ENCODE results near the gene EGFR.

The EGFR gene

DNA sequence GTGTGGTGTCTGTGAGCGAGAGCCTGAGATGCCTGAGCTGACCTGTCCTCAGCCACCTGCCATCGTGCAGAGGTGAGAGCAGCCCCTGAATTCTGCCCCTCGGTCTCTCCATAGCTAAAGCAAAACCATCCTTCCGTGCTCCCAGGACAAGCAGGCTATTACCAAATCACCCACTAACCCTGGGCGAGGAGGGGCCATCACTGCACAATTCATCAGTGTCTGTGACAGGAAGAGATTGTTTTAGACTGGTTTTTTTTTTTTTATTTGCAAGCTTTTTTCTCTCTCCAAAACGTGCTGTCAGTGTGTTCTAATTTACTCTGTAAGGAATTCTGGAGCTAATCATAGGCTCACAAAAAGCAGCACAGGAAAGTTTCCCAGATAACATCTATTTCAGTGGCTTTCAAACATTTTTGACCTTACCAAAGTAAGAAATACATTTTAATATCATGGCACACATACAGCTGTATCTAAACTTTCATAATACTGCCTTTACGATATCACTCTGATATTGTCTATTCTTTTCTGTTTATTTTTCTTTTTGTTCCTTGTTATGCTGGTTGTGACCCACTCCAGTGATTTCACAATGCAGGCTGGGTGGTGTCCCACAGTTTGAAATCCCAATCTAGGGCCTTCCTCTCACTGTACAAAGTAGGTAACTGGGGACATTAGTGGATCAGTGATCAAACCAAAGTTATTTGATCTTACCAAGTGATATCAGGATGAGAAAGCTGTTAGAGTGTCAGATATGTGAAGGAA, 62.8 kb downstream of the EGFR start:
- DNase-seq (ENCODE audit: low read depth), result no peak

DNA sequence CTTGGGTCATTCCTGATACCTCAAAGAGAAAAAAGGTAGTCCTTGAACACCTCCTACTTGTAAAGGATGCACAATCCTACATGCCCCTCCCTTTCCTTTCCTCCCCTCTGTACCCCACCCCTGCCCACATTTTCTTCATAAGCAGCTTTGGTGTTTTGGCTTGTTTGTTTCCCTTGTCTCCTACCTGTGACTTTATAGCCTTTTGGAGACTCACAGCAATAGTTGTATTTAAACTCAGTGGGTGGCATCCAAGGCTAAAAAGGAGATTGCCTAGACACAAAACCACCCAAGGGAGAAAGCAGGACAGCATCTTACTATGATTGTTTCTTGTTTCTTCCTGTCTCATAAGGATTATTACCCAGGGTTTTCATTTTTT, 63.4 kb downstream of the EGFR start:
- no peak for DNase-seq (ENCODE audit: low read depth)

DNA sequence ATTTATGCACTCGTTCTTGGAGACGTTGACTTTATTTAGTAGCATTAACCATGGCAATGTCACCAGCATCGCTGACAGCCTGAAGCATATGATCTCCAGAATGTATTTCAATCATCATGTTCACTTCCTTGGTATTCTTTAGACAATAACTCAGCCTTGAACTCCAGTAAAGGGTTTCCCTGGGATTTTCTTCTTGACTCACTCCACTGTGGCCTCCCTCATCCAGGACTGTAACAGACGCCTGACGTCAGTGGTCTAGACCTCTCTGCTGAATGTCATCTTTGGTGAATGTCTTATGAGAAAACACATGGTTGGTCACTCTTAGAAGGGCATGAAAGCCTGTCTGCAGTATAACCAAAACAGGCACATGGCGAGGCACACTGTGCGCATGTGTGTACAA, 64.4 kb downstream of the EGFR start:
- DNase-seq (ENCODE audit: low read depth), result no peak

DNA sequence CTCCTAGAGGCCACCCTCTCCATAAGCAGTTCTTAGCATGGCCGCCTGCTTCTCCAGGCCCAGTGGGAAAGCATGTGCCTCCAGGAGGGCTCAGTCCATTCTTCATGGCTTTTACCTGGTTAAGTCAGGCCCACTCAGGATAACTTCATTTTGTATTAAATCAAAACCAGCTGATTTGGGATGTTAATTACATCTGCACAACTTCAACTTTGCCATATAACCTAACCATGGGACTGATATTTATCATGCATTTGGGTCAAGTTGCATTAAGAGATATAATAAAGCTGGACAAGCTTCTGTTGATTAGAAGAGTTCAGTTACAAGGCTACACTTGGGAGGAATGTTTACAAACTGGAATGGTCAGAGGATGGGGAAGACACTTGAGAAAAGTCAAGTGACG, 65.5 kb downstream of the EGFR start:
- DNase-seq (ENCODE audit: low read depth), result no peak

DNA sequence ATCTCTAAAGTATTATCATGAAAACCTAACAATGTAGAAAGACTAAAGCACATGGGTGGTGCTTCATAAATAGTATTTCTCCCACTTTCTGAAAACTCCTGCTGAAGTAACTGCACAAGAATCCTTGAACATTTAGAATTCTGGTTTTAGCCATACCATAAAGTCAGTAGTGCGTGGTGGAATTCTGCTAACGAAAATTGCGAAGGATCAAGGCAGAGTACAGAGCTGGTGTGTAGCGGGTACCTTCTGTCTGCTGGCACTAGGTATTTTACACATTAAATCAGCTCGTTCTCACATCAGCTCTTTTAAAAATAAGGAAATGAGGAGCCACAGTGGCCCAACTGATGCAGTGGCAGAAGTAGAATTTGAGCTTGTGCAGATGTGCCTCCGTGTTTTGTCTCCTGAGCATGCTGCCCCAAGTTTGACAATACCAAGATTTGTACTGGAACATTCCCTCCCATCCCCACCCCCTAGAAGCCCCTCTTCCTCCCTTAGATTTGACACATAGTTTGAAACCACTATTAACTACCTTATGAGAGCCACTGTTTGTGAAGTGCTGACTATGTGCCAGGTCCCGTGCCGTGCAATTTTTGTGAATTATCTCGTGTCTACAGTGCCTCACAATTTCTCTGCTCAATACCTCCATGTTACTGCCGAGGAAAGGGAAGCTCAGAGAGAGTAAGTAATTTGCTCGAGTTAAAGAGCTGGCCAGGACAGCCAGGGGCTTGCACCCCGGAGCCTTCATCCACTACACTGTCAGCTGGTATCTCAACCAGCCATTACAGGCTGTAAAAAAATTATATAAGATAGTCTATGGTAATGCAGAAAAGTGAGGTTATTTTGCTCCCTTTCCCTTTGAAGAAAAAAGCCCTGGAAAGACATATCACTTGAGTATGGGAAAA, 66.9 kb downstream of the EGFR start:
- DNase-seq (ENCODE audit: low read depth), result no peak

DNA sequence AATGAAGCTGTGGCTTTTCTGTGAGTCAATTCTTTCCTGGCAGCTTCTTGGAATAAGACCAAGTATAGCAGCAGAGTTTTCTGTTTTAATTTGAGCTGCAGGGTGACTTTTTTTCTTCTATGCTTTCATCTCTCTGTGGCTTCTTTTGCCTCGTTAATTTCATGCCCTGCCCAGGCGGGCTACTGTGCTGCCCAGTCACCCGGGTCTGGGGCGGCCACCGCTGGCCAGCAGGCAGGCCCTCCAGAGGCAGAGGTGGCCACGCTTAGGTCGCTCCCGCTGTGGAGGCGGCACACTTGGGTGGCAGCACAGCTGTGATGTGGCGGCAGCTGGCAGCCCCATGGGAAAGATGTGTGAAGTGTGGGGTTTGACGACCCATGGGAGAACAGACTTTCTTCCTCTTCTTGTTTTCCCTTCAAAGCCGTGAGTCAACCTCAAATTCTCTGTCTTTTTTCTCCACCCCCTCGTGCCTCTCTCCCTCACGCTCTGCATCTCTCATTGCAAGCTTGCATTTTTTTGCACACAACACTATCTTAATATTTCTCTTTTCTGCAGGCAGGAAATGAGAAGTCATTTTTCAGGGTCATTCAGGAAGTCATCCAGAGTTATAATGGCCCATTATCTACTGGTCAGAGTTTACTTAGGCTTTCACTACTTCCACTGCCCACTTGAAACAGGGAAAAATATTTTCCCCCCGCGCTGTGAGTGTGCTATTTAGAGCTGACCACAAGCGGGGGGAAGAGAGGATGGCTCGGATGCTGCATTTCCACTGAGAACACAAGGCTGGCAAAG, 67.8 kb downstream of the EGFR start:
- DNase-seq (ENCODE audit: low read depth), result no peak

DNA sequence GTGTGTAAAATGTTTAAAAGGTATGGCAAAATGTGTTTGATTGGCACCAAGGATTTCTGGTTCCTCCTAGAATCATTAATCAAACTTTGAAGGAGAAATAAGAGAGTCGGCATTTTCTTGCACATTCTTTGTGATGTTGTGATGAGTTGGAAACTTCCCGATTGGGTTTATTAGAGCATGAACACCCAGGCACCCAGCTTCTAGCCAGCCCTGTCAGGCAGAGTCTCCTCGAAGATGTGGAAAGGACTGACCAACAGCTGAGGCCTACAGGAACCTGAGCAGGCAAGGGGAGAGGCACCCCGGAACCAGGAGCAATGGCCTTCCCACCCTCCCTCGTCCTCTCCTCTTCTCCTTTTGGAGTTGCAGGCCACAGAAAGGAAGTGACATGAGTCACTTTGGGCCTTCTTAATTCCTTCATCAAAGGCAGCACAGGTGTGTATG, 68.7 kb downstream of the EGFR start:
- no peak for DNase-seq (ENCODE audit: low read depth)

DNA sequence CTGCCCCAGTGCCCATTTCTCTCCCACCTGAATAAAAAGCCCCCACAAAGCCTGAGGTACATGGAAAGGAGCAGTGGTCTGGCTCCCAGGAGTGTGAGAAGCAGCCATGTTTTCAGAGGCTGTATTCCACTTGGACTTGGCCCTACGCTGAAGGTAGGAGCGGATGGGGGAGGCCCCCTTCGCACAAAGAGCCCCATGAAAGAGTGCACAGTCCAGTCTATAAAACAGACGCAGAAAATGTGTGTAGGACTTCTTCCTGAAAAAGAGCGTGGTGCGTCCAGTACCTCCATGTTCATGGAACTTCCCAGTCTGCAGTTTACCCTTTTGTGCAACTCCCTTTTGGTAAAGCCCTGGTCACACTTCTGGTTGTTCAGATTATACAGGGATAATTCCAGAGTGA, 69.3 kb downstream of the EGFR start:
- no peak for DNase-seq (ENCODE audit: low read depth)

DNA sequence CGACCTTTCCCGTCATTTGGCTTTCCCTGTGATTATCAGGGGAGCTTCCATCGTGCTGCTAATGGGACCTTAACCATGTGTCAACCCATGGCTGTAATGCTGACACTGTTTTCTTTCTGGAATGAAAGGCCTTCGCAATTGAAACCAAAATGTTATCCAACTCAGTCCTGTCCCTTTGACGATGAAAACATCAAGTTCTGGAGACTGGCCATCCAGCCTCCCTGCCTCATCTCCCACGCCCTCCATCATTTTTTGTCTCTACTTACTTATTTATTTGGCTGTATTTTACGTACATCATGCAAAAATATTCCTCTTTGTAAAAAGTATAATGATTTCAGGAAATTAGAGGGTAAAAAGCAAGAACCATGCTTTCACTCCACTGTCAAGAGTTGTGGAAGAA, 69.8 kb downstream of the EGFR start:
- DNase-seq (ENCODE audit: low read depth), result no peak

DNA sequence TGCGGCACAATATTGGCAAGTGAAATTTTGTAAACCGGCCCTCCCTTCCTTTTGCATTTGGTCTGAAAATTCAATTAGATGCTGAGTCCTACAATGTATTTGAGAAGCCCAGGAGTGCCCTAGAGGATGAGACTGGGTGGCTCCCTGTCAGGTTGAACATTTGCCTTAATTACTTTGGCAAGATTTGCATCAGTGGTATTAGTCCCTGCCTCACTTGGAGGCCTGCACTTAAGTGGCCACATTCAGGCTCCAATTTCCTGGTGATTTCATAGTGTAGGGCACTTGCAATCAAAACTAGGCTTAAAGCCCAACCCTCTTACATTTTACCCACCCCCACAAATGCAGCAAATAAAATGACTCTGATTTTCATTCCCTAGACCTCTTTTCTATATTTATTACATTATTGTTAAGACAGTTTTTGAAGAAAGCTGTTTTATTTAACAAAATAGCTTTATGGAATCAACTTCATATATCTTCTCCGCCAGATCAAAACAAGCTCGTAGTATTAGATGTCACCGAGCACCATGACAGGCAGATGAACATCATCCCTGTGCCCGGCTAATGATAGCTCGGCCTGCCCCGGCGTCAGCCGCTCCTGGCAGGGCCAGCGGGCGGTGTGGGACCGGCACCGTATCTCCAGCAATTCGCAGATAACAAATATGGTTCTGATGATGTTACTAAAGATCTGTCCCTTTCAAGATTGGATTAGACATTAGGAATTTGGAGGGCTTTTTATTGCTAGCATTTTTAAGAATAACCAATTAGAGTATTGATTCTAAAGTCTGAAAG, 73.6 kb downstream of the EGFR start:
- no peak for DNase-seq (ENCODE audit: low read depth)

DNA sequence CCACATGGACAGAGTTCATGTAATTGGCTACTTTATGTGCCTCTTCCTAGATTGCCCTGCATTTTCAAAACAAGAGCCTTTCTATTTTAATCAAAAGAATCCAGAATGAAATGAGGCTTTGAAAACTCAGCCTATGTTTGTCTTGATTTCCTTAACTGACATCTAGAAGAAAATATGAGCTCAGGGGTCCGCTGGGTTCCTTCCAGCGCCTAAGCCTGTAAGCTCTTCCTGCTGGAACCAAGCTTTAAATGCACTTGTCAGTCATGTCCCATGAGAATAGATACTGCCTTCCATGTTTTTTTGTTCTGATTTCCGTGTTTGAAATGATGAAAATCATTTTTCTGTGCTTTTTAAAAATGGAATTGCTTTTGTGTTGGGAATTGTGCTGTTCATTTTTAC, 74.2 kb downstream of the EGFR start:
- DNase-seq (ENCODE audit: low read depth), result no peak

DNA sequence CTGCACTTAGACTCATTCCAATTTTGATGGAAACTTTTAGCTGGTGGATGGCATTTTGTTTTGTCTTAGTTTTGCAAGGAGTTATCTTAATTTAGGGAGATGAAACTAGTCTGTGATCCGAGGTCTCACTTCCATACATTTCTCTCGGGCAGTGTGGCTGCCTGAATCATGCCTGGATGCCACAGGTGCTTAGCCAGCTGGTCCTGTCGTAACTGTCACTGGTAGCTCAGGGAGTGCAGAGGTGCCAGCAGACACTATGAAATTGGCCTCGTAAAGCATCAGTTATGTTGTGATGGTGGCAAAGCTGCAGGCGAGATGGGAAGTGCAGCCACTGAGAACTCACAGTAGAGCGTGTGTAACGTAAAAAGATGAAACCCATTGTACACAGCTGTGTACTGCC, 74.9 kb downstream of the EGFR start:
- DNase-seq (ENCODE audit: low read depth), result no peak

DNA sequence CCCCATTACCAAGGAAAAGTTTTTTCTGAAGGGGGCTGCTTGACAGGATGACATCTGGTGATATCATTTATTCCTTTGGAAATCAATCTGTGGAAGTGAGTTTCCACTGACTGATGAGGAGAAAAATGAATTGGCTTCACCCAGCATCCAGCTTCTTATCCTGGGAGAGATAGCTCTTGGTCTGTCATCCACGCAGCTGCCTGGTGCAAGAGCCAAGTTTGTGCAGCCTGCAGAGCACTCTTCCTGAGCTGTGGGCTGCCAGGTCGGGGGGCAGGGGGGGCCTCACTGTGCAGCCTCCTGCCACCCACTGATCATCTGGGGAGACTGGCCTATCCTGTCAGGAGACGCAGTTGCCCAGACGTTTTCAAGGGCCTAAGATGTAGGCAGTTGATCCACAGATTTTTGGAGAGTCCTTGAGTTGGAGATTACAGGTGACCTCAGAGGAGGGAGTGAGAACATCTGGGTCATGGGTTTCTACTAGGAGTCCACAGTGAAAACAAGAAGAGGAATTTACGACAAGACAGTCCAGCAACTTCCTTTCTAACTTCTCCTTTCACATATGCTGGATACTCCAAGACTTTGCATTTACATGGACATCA, 75.4 kb downstream of the EGFR start:
- no peak for DNase-seq (ENCODE audit: low read depth)

DNA sequence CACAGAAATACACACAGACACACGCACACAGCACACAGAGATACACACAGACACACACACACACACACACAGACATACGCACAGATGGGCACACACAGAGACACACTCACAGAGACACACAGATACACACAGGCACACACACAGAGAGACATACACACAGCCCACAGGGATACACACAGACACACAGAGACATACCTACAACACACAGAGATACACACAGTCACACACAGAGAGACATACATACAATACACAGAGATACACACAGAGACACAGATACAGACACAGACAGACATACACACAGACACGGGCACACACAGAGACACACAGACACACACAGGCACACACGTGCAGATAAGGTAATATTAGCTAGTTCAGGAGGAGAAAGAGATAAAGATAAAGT, 76.9 kb downstream of the EGFR start:
- DNase-seq (ENCODE audit: low read depth), result no peak

DNA sequence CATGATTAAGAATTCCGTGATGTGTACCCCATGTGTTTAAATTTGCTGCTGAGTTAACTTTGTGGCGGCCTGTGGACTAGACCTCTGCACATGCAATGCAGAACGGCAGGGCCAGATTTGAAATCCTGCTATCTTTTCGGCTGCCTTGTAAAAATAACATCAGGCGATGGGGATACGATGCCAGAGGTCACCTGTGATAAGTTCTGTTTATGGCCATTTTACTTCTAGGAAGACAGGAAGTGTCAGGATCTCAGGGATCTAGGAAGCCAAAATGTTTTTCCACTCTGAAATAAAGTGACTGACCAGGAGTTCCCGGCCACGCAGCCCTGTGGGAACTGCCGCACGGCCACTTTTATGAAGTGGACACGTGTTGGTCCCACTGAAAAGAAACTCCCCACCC, 77.5 kb downstream of the EGFR start:
- DNase-seq (ENCODE audit: low read depth), result no peak

DNA sequence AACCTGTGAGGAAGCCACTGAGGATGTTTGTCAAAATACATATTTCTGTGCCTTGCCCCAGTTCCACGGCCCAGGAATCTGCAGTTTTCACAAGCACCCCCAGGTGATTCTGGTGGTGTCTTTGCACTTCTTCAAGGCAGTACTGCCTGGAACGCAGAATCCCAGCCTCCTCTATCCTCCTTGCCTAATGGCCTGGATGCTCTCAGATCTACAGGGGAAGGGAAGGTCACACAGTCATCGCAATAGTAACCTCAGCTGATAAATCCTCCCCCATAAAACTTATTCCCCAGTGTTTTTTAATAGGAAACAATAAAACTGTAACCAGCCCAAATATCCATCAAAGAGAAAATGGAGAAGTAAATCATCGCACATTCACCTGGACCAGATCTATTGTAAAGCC, 78.3 kb downstream of the EGFR start:
- DNase-seq (ENCODE audit: low read depth), result no peak

DNA sequence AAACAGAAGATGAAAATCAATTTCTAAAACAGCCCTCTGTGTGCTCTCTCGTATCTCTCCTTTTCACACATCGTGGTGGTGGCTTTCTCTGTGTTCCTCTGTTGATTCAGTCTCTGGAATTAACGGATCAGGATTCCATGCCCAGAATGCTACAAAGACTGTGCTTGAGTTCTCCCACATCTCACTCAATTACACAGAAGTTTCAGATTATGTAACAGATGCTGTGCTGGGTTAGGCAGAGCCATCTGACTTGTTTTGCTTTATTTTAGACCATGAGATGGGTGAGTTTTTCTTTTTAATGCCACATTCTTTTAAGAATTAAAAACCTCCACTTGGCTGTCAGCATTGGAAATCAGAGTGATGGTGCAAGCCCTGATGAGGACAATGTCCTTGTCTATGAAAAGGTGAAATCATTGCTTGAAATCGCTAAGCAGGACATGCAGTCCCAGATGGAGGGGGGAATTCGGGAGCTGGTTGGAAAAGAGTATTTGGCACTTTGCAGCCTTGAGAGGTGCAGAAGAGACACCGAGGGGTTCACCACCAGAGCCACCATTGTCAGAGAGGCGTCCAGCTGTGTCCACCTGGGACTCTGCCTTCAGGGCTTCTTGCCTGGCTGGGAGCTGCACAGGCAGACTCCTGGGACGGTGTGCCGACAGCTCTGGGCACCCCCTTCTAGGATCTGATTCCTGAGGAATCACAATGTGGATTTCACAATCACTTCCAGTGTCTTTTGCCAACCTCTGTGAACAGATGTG, 80.4 kb downstream of the EGFR start:
- DNase-seq (ENCODE audit: low read depth), result no peak

DNA sequence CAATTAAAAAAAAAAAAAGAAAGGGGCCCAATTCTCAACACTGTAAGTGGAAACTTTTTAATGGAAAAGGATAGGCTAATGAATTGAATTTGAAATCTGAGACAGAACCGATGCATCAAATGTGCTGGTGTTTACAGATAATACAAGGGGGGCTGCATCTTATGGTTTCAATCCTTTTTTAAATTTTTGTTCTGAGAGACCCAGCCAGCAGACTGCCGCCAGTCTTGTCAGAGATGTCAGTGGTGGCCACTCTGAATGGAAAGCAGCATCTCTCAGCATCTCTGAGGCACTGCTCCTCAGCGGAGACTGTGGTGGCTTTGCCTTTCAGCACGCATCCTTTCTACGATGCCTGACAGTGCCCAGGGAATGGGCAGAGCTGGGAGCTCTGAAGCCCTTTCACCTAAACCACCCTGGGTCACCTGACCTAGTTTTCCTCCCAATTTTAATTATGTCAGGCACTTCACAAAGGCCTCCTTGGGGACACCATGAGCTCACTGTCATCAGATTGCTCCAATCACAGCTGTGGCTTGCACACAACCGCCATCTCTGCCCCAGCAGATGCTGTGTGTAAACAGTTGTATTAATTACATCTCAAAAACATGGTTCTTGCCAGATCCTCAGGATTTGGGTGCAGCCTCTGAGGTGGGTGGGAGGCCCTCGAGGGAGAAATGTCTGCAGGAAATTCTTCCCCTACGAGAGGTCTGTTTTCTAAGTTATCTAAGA, 81.2 kb downstream of the EGFR start:
- no peak for DNase-seq (ENCODE audit: low read depth)

DNA sequence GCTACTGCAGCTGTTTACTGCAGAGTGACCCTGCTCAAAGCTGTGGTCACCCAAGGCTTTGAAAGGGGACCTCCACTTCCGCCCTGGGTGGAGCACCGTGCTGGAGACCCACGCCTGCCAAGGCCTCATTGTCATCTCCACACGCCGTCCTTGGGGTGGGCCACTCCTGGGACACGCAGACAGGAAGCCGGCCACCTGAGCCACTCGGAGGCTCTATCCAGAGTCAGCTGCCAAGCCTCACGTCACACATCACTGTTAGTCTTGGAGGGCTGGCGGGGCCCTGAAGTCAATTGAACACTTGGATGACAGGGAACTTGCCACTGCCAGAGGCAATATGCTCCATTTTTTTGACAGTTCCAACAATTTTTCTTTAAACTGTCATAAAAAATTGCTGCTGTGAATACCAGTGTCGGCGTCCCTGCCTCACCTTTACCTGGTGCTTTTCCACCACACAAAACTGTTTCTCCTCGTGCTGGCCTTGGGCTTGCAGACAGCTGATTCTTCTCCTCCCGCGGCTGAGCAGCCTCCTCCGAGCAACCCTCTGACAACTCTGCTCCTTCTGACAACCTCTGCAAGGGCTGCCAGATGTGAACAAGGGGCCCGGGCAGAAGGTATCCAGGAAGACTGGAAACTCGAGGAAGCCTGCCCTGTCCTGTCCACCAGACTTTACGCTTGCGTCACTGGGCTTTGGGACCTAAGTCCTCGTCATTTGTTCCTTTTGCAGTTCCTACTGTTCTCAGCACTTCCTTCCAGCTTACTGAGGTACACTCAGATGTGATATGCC, 81.9 kb downstream of the EGFR start:
- DNase-seq (ENCODE audit: low read depth), result no peak
